NB4 (cell line): ENCODE measurements around the gene SCO2.

ENCODE experiments used
- DNase-seq: peaks from one replicate; pipeline ENCODE4 v3.0.0; 2010; ENCODE audit warnings: low read depth
- H3K4me3 ChIP-seq: one replicate; pipeline ENCODE4 v1.5.1; 2011; ENCODE audit warnings: mild to moderate bottlenecking, low read depth, low read length, moderate library complexity
- MYC ChIP-seq: IDR thresholded peaks from 2 replicates; pipeline ENCODE4 v1.6.1; 2011; ENCODE audit warnings: low read depth, low read length
- POLR2A ChIP-seq: IDR thresholded peaks from 2 replicates; pipeline ENCODE4 v1.6.1; 2011; ENCODE audit warnings: mild to moderate bottlenecking; ENCODE audit not compliant: insufficient read length; ENCODE audit errors: extremely low read depth
- TF ChIP-seq, protein P1 (sequence below): IDR thresholded peaks from 2 replicates; pipeline ENCODE4 v1.6.1; 2011; ENCODE audit warnings: low read depth, low read length
- TF ChIP-seq, protein P2 (sequence below): IDR thresholded peaks from one replicate; pipeline ENCODE4 v1.5.1; 2012; ENCODE audit warnings: low read depth, low read length

SCO2 gene

DNA sequence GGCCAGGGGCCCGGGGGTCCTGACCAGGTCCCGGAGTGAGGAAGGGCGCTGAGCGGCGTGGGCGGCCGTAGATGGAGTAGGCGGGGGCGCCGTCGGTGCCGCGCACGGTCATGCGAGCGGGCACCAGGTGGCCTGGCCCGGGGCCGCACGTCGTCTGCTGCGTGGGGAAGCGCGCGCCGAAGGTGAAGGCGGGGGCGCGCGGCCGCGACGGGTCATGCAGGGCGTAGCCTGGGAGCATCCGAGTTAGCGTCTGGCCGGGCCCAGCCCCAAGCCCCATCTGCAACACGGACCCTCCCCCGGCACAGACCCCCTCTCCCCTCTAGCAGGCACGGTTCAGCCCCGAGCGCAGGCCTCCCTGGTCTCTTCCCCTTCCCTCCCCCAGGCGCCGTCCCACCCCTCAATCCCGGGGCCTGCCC lies 6.2 kb upstream of the SCO2 start:
- TF ChIP-seq POLR2A: no peak
- TF ChIP-seq, protein P1, sequence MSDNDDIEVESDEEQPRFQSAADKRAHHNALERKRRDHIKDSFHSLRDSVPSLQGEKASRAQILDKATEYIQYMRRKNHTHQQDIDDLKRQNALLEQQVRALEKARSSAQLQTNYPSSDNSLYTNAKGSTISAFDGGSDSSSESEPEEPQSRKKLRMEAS: peak; percentile 25; the same call in 1 of the 2 replicates
- peak; percentile 38 for TF ChIP-seq MYC
- TF ChIP-seq, protein P2, sequence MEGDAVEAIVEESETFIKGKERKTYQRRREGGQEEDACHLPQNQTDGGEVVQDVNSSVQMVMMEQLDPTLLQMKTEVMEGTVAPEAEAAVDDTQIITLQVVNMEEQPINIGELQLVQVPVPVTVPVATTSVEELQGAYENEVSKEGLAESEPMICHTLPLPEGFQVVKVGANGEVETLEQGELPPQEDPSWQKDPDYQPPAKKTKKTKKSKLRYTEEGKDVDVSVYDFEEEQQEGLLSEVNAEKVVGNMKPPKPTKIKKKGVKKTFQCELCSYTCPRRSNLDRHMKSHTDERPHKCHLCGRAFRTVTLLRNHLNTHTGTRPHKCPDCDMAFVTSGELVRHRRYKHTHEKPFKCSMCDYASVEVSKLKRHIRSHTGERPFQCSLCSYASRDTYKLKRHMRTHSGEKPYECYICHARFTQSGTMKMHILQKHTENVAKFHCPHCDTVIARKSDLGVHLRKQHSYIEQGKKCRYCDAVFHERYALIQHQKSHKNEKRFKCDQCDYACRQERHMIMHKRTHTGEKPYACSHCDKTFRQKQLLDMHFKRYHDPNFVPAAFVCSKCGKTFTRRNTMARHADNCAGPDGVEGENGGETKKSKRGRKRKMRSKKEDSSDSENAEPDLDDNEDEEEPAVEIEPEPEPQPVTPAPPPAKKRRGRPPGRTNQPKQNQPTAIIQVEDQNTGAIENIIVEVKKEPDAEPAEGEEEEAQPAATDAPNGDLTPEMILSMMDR: no peak
- DNase-seq: peak; percentile 77
- H3K4me3 ChIP-seq: peak overlapping the region; percentile 73

DNA sequence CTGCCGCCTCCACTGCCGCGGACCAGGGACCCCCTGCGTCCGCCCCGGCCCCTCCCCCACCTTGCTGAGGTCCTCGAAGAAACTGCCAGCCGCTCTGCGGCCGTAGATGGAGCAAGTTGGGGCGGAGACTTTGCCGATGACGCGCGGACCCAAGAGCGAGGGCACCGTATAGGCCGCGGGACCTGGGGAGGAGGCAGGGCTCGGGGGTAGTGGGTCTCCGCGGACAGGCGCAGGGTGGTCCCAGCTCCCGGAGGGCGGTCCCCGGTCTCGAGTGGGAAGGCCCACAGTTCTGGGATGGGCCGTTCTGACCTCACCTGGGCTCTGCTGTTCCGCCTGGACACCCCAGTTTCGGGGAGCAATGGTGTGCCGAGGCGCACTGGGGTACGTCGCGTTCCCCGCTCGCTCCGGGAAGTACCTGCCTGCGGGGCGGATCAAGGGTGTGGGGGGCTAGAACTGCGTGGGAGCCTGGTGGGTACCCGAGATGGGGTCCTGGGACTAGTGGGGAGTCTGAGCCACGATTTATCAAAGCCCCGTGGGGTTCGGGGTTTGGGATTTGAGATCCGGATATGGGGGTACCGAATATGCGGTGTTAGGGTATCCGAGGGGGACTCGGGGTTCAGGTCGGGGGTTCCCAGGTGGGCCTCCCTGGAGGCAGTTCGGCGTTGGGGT lies 5.6 kb upstream of the SCO2 start:
- peak overlapping the region; percentile 73 for H3K4me3 ChIP-seq
- TF ChIP-seq MYC (no peak), POLR2A (peak; percentile 61)
- TF ChIP-seq, protein P2: no peak
- TF ChIP-seq, protein P1: 0 out of 2 replicates have a peak, but pooled peaks have one; percentile 11
- peak; percentile 93 for DNase-seq

DNA sequence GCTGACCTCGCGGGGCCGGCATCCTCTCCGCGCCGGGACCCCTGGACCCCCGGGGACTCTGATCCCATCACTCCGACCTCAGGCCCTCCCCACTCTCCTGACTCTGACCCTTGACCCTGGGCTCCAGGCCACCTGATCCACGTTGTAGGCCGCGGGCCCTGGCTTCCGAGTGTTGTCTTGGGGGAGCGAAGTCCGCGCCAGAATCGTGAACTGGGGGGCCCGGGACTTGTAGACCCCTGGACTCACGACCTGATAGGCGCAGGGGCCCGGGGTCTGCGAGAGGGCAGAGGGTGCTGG lies 5.1 kb upstream of the SCO2 start:
- DNase-seq: no peak
- TF ChIP-seq, protein P1: no peak
- TF ChIP-seq, protein P2: no peak
- TF ChIP-seq MYC (no peak), POLR2A (no peak)
- peak overlapping the region; percentile 64 for H3K4me3 ChIP-seq

DNA sequence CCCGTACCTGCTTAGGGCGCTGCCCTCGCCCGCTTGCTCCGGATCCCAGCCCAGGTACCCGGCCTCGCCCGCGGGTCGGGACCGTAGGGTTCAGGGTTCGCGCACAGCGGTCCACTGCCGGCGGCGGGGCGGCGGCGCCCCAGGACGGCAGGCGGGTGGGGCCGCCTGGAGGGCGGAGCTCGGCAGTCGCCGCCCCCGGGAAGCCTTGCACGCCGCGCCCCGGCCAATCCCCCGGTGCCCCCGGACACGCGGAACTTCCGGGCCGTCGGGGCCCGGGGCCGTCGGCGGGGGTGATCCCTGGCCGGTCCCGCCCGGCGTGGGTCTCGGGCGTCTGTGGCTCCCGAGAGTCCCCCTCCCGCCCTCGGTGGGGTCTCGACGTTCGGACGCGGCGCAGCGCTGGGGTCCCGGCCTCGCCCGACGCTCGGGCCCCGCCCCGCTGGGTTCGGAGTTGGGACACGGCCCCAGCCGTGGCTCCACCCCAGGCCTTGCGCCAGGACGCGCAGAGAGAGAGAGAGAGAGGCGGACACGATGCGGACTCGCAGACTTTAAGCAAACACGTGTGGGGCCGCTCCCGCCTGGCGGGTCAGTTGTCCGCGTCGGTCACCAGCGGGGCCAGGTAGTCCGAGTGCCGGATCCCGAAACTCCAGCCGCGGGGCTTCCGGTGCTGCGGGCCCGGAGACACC lies 4.6 kb upstream of the SCO2 start, which contains the start of gene TYMP:
TYMP (minus strand) TSS at position 116 of the 683 bp plus-strand sequence. CDS start 303 bp downstream, outside the sequence.
- peak within 1 kb of the TSS; percentile 64 for H3K4me3 ChIP-seq
- TF ChIP-seq POLR2A (peak; percentile 49), MYC (peak; percentile 75)
- TF ChIP-seq, protein P1: peak; percentile 86
- TF ChIP-seq, protein P2: no peak
- peak; percentile 84 for DNase-seq

DNA sequence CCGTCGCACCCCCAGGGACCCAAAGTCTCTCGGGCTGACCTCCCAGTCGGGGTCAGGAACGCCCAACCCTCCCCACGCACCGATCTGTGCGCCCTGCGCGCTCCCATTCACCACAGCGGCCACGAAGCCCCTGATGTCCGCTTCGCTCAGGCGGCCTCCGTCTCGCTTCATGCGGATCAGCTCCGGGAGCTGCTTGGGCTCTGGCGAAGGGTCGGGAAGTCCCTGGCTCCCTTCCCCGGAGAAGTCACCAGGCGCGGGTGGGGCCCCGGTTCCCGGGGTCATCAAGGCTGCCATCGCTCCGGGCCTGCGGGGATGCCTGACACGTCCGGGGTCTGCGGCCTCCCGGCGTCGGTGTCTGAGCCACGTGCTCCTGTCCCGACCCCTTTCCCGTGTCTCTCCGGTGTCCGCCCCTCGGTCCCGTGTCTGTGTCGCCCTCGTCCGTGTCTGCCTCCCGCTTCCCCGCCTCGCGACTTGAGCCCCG lies 4.1 kb upstream of the SCO2 start:
- DNase-seq: no peak
- TF ChIP-seq, protein P2: no peak
- H3K4me3 ChIP-seq: no peak overlapping the region
